GM19372 (cell line): ENCODE measurements around the gene KNDC1.
"Not testable (repeated sequence)": the region's sequence is repeated elsewhere in the genome, so short reads cannot be mapped to it uniquely, and the experiment has no call there.

ENCODE experiments used
- ATAC-seq: cut with Tn5 transposase; IDR thresholded peaks from one replicate; pipeline ENCODE4 v1.9.1; 2021; ENCODE audit warnings: mild to moderate bottlenecking, low read depth, moderate library complexity; ENCODE audit not compliant: unreplicated experiment

The KNDC1 gene

DNA sequence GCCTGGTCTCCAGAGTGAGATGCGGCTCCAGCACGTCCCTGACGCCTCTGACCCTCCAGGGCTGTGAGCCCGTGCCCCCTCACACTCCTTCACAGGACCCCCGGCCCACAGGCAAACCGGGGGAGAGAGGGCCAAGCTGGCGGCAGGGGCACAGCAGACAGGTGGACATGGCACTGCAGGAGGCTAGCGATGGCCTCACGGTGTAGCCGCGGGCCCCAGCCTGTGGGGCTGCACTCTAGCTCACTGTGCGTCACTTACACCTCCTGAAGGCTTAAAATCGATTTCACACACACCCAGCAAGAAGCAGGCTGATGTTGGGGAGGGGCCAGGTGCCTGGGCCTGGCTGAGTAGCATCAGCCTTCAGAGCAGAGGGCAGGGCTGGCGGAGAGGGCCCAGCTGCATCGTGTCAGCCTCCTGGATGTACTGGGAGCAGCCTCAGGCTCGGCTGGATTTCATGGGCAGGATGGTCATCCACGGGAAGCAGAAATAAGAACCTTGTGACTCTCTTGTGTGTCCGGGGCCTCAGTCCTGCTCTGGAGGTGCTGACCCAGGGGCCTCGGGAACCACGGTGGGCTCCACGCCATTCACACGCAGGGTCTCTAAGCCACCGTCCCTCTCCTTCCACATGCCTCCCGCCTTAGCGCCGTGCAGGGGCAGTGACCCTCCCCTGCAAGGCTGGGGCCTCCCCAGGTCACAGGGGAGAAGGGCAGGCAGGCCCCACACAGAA lies 19.4 kb upstream of the KNDC1 start:
- no peak for ATAC-seq

DNA sequence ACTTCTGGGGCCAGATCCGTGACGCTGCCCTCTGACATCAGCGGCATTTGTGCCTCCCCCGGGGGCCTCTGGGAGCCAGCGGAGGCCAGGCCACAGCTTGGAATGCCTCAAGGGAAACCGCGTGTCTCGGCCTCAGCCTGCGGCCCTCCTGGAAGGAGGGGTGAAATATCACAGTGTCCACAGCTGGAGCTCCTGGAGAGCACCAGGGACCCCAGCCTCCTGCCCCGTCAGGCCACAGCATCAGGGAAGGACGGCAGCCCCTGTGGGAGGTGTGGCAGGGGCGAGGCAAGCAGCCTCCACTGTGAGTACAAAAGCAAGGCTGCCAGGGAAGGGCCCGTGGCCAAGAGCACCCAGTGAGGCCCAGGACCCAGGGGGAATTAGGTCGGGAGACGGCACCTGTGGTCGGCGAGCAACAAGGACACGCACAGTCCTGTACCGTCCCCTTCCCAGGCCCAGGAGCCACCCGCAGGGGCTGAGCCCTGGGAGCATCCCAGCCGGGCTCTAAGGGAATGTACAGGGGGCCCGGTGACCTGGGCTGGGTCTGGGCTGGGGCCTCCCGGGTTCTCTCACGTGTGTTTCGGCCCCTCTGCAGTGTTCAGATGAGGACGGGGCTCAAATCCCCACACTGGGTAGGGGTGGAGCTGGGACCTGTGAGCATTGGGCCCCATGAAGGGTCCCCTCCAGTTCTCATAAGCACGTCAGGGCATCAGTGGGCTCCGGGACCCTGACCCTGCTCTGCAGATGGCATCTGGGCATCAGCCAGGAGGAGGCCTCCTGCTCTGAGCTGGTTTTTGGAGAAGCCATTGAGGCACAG lies 18.7 kb upstream of the KNDC1 start:
- no peak for ATAC-seq

DNA sequence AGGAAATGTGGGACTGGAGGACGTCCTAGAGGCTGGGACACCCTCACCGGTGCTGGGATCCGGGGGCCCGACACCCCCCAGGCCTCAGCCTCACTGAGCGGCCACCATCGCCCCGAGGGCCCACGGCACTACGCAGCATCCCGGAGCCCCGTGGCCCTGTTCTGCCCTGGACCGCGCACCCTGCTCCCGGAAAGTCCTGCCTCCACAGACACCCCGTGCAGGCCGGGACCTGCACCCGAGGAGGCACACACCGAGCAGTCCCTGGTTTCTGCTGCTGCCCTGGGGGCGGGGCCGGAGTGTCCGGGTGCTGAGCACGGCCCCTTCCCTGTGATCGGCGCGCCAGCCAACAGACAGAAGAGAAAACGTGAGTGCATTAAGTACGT lies 18.1 kb upstream of the KNDC1 start:
- no peak for ATAC-seq

DNA sequence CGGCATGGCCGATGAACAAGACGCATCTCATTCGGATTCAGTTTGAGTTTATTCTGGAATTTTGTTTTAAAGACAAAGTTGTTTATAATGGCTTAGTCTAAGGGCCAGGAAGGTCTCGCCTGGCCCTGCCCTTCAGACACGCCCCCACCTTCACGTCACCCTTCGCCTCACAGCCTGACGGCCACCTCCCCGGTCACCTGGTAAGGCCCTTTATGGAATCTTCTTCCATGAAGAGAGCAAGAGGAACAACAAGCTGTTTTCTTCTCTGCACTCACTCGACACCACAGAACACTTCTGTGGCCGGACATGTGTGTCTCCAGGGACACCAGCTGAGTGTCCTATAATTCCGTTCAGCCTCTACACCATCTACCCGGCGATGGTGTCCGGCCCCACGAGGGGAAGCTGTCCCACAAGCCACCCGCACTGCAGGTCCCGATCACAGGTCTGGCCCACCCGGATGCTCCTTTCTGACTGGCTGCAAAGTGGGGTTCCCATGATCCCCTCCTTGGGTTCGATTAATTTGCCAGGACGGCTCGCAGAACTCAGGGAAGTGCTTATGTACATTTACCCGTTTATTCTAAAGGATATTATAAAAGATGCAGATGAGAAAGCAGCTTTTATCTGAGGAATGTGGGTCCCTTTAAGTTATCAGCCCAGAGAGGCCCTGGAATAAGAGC lies 17.4 kb upstream of the KNDC1 start:
- ATAC-seq: no peak

DNA sequence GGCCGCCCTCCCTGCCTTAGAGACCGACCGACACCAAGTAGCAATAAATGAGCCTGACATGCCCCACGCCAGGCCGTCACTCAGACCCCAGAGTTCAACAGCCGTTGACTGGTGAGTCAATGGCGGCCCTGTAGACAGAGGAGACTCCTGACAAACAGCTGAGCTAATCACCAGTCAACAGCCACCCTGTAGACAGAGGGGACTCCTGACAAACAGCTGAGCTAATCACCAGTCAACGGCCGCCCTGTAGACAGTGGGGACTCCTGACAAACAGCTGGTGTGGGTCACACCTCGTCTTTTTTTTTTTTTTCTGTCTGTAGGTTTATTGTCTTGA lies 16.9 kb upstream of the KNDC1 start:
- ATAC-seq: no peak

DNA sequence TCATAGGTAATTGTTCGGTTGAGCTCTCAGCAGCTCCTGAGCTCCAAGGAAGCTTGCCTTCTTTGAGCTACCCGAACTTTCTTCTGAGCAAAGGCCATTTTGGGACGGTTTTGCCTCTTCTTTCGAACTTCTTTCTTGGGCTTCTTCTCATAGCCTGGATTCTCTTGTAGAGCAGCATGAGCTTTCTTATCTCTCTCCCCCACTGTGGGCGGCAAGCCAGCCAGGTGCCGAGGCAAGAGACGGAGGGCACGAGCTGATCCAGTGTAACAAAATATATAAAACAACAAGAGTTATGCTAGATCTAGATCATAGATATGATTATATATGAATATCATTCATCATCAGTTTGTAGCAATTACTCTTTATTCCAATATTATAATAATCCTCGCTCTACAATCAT lies 16.5 kb upstream of the KNDC1 start:
- no peak for ATAC-seq

DNA sequence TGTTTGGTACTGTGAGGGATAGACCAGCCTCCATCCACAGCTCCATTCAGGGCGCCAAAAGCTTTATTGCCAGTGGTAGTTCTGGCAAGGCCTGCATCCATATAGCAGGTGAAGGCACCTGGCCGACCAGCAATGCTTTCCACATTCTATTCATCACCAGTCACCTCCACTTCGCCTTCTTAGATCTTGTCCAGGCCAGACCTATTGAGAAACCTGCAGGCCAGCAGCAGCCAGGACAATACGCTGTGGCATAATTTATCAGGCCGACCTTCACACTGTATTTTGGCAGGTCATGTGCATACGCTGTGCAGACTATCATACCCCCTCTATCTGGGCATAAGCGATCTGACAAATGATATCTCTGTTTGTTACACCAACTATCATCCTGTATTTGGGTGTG lies 15.2 kb upstream of the KNDC1 start:
- ATAC-seq: no peak

DNA sequence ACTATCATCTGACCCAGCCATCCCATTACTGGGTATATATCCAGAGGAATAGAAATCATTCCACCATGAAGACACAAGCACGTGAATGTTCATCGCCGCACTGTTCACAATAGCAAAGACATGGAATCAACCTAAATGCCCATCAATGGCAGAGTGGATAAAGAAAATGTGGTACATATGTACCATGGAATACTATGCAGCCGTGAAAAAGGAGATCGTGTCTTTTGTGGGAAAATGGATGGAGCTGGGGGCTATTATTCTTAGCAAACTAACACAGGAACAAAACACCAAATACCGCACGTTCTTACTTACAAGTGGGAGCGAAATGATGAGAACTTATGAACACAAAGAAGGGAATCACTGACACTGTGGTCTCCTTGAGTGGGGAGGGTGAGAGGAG lies 9.8 kb upstream of the KNDC1 start:
- no peak for ATAC-seq

DNA sequence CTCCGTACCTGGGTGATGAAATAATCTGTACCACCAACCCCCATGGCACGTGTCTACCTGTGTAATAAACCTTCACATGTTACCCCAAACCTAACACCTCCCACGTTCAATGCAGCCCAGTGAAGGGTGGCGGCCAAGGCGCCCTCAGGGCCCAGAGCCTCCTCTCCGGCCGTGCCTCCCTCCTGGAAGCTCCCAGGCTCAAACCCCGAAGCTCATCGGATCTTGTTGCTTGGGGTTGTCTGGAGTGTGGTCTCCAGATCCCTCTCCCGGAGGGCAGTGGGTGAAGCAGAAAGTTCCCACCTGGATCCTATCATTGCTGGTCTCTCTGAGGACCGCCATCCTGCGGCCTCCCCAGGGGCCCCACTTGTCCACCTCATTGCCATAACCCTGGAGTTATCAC lies 9.4 kb upstream of the KNDC1 start:
- ATAC-seq: no peak

DNA sequence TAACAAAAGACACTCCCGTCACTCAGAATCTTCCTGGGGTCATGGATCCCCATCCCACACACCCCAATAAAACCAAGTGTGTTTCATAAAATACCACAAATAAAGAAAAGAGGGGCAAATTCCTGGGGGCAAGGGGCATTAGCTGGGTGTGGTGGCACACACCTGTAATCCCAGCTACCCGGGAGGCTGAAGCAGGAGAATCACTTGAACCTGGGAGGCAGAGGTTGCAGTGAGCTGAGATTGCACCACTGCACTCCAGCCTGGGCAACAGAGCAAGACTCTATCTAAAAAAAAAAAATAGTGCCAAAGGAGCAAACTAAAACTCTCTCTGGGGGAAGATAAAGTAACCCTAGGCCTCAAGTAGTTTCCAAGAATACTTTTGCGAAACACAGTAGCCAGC lies 8.9 kb upstream of the KNDC1 start:
- not testable (repeated sequence) for ATAC-seq

DNA sequence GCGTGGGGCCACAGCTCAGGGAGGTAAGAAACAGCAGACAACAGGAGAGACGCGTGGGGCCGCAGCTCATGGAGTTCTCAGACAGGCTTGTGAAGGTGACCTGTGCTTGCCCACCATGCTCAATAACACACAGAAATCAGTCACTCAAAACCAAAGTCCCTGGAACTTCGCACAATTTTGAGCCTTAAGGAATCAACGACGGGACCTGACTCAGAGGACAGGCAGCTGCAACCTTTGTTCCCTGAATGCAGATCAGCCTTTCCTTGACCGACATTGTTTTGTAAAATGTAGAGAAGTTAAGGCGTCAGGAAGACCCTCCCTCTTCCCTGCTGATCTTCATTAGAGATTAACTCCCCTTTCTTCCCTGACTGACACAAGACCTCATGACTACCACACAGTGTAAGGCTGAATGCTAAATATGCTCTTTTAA lies 8.5 kb upstream of the KNDC1 start:
- ATAC-seq: no peak

DNA sequence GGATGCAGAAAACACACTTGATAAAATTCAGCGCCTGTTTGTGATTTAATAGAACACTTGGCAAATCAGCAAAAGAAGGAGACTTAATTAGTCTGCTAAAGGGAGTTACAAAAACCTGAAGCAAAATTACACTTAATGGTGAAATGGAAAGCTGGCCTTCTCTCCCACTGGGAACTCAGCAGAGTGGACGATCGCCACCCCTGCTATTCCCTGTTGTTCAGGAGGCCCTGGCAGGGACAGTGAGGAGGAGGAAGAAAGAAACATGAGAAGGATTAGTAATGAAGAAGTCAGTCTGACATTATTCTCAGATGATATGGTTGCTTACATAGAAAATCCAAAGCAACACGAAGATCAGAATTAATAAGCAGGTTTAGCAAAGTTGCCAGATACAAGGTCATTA lies 5.6 kb upstream of the KNDC1 start:
- ATAC-seq: no peak

DNA sequence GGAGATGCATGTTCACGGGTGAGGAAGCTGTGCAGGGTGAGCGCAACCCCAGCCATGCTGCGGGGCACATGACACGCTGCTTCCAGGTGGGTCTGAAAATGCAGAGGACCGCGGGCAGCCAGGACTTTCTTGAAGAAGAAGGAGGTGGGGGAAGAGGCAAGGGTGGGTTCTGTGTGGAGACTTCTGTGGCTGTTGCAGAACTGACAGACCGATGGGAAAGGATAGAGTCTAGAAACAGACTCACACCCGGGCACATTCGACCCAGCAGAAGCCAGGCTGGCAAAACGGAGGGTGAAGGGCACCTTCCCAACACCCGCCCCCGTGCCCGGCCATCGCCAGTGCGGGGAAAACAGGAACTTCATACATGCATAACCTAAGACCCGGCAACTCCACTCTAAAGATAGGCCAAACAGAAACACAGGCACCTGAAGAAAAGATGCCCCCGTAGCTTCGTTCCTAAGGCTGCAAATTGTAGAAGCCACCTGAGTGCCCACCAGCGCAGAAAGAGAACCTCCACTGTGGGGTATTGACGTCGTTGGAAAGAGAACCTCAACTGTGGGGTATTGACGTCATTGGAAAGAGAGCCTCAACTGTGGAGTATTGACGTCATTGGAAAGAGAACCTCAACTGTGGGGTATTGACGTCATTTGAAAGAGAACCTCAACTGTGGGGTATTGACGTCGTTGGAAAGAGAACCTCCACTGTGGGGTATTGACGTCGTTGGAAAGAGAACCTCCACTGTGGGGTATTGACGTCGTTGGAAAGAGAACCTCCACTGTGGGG lies 4.8 kb upstream of the KNDC1 start:
- no peak for ATAC-seq

DNA sequence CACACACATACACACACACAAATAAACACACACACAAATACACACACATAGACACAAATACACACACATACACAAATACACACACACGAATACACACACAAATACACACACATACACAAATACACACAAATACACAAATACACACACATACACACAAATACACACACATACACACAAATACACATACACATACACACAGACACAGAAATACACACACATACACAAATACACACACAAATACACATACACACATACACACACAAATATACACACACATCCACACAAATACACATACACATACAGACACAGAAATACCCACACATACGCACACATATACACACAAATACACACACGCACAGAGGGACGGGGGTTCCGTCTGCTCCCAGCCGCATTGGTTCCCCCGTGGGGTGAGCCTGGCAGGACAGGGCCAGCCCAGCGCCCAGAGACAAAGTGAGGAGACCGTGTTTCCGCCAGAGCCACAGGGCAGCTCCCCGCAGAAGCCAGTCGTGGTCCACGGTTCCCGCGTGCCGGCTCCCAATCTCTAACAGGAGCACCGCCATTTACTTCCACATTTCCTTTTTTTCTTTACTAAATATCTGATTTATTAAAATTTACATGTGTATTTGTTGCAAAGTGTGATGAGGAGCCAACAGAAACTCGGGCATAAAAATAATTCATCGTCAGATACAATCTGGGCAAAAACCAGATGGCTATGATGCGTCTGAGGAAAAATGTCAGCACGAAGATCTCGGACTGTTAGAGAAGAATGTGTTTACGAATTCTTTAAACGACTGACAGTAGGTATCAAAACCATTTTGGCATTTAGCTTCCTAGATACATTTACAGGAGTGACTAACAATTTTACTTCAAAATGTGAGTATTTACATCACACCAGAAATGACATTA lies 3.1 kb upstream of the KNDC1 start:
- no peak for ATAC-seq

DNA sequence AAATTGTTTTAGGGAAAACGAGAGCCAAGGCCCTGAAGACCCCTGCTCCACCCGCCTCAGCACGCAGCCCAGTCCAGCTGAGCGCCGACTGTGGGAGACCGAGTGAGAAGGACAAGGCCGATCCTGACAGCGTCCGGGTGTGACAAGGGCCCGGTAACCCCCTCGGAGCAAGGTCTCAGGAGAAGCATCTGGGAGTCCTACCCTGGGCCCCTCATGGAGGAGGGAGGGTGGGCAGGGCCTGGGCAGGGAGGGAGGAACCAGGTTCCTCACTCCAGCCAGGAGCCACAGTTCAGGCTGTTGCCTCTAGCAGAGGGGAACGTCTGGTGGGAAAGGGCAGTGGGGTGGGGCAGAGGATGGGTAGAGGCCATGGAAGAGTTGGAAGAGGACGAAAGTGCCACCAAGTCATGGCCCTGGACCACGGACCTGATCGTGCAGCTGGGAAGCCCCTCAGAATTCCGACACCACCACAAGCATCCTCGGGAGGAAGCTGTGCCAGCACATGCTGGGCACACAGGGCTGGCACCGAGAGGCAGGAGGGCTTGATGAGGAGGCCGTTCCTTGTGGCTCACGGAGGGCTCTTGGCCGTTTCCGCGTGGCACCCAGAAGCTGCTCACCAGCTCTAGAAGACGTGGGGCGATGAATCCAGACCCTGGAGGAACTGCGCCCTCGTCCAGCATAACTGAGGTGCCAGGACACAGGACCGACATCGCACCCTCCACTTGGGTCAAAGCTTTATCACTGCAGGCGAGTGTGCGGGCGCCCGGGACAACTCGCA lies 2.2 kb upstream of the KNDC1 start:
- no peak for ATAC-seq

DNA sequence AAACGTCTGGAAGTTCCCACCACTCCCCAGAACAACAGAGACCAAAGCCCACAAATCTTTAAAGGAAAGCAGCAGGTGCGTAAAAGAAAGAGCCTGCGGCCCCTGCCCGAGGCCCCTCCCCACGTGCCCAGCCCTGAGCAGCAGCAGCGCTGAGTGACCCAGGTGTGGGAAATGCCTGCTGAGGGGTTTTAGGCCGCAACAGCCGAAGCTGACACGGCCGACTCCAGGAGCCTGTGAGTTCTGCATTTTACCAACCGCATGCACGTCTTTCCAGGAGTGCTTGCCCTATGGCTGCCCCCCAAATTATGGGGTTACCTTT lies 1.6 kb upstream of the KNDC1 start:
- ATAC-seq: no peak

DNA sequence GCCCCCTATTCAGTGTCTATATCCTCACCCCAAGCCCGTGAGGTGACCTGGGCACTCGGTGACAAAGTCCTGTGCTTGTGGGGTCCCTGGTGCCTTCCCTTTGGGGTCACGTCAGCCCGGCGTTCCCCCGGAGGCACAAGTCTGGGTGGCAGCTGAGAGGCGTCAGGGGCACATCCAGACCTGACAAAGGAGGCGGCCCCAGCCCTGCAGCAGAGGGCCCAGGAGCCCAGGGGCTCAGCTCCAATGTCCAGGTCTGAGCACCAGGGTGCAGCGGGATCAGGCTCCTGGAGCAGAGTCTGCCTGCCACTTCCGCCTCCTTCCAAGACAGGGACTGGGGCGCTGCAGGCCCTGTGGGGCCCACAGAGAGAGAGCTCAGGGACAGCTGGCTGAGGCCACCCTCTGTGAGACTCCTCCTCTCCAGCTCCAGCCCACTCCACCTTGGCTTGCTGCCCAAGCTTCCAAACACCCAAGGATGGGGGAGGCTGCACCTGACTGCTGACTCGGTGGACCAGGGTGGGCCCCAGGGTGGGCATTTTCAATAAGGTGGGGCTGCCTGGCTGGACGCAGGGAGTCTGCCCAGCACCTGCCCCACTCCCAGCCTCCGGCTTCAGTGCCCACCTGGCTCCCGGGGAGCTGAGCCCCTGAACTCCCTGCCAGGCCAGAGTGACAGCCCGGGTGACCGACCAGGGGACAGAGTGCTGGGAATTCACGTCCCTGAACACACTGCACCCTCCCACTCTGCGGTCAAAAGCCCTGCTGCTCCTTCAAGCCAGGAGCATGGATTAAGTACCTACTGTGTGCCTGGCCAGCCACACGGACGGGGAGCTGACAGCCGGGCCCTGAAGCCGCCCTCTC lies 1.0 kb upstream of the KNDC1 start:
- ATAC-seq: no peak

DNA sequence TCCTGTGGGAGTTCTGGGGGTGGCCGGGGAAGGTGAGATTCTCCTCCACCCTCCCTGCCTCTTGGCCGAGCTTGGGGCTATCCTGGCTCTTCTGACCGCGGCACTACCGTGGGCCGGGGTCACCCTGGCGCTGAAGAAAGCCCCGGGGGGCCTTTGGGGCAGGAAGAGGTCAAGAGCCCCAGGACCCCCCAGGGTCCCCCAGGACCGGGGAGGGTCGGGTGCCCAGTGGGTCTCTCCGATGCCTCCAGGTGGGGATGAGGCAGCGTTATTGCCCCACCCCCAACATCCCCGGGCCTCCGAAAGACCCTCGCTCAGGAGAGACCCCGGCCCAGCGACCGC lies 439 bp upstream of the KNDC1 start:
- no peak for ATAC-seq
